Stimulated activated CD8-positive, alpha-beta memory T cell treated with anti-CD3 and anti-CD28 coated beads, Interleukin-12 subunit alpha, Interleukin-12 subunit beta, amount 100 ng/mL, for 24 hours (primary cell): ENCODE data around the gene STK24.

Experiments
- DNase-seq: peaks from one replicate; pipeline ENCODE4 v3.0.0-alpha.2; 2020; ENCODE audit errors: extremely low read depth

STK24 gene

GRCh38 chr13:98451676-98452470 lies 125.0 kb downstream of the STK24 start:
- no peak for DNase-seq

DNA sequence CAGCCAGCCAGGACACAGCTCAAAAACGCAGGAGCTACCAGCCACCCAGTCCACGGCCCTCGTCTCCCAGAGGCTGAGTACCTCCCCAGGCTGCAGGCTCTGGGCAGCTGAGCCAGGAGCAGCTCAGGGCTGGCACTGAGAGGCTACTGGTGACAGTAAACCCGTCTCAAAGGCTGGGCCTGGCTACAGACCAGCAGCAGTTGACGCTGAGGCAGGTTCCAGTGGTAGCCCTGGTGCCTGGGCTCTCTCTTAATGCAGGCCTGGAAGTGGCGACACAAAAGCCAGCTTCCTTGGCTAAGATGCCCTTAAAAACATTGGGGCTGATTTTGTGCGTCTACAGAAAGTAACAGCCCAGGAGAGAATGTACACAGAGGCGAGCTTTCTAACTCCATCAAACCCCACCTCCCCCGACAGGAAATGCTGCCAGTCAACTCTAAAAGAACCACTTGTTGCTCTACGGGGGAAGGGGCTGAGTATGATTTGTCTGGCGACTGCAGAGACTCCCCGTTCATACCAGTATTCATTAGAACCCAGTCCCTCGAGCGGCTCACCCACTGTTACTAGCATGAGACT lies 126.3 kb downstream of the STK24 start:
- no peak for DNase-seq

DNA sequence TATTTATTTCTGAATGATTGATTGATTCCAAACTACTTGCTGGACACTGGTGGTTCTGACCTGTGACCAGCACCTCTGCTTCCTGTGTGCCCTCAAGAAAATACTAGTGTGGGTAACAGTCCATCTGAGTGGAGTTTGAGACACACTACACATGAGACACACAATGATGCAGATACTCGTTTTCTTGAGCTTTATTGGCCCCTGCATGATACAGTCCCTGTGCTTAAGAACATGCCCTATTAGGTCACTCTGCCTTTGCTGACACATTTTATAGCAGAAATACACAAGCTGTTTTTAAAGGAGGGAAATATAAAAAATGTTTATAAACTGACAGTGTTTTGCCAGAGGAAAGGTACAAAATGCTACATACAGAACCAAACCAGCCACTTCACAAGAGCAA lies 126.9 kb downstream of the STK24 start:
- no peak for DNase-seq

DNA sequence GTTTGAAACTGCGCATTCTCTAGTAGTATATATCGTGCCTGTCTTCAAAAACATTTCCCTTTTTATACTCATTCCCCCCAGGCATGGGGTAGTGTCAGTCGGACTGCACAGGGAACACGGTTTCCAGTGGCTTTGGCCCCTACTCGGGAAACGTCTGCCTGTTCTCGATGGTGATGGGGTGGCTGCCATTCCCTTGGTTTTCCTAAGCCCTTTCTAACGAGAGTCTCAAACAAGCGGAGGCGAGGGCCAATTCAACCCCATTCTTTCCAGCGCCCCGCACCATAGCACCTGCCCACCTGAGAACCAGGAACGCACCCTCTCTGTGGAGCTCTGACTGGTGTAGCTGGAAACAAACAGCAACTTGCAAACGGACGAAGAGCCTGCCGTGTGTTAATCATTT lies 127.6 kb downstream of the STK24 start:
- DNase-seq: no peak

- no peak for DNase-seq
Measured at GRCh38 chr13:98448642-98448928, 128.3 kb downstream of the STK24 start.

GRCh38 chr13:98447881-98448641 lies 128.8 kb downstream of the STK24 start:
- DNase-seq: no peak

DNA sequence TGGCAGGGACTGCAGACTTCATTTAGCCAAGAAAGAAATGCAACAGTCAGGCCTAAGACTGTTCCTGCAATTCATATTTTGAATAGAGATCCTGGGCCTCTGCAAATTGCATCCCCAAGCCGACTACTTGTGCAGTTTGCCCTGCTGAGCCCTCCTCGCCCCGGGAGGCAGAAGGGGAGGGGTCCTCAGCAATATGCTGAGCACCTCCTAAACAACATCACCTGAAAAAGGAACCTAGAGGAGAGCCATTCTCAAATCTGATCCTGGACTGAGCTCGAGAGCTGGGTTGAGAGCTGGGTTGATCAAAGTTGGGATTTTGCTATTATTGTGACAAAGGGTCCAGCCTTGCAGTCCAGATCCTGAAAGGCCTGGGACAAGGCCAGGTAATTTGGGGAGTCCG lies 129.8 kb downstream of the STK24 start:
- no peak for DNase-seq

- no peak for DNase-seq
Measured at GRCh38 chr13:98446234-98446621, 130.7 kb downstream of the STK24 start.

DNA sequence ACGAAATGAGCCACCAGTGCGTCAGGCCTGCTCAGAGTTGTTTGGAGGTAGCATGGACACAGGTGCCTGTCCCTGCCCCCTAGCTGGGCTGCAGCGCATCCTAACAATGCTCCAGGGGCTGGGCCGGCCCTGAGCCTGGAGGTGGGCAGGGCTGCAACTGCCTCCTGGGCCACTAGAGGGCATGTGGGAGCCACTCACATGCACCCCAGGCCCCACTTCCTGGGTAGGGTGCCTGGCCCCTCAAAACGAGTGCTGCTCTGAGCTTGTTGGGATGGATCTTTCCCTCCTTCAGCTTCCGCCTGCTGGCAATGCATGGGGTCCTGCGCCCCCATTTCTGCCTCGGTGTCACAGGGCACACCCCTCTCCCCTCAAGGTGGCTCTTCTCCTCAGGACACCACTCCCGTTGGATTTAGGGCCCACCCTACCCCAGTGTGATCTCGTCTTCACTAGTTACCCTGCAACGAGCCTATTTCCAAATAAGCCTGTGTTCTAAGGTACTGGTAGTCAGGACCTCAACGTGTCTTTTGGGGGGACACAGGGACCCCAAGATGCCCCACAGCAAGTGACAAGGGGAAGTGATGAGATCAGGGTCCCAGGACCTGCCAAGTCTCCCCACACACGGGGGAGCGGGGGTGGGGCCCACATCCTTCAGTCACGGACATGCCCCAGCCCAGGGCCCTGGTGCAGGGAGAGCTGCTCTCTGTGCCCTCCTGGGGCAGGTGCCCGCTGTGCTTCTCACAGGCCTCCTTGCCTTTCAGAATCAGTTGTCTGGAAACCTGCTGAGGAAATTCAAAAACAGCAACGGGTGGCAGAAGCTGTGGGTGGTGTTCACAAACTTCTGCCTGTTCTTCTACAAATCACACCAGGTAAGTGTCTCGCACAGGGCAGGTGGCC lies 131.3 kb downstream of the STK24 start:
- peak; percentile 41 for DNase-seq

- DNase-seq: no peak
Measured at GRCh38 chr13:98444381-98444780, 132.5 kb downstream of the STK24 start.

DNA sequence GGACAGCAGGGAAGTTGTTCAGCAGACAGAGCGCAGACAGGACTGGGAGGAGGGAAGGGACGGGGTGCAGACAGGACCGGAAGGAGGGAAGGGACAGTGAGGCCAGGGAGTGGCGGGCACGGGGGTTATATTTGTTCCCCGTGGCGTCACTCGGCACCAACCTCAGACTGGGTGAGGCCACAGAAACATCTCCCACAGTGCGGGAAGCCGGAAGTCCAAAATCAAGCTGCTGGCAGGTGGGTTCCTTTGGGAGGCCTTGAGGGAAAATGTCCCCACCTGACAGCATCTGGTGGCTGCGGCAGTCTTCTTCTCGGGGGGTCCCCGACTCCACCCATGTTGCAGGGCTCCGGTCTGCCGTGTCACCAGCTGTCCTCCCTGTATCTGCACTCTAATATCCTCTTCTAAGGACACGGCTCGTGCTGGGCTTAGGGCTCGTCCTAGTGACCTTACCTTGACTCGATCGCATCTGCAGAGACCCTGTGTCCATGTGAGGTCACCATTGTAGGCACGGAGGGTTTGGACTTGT lies 133.0 kb downstream of the STK24 start:
- no peak for DNase-seq

- DNase-seq: no peak
Measured at GRCh38 chr13:98443329-98443728, 133.6 kb downstream of the STK24 start.

DNA sequence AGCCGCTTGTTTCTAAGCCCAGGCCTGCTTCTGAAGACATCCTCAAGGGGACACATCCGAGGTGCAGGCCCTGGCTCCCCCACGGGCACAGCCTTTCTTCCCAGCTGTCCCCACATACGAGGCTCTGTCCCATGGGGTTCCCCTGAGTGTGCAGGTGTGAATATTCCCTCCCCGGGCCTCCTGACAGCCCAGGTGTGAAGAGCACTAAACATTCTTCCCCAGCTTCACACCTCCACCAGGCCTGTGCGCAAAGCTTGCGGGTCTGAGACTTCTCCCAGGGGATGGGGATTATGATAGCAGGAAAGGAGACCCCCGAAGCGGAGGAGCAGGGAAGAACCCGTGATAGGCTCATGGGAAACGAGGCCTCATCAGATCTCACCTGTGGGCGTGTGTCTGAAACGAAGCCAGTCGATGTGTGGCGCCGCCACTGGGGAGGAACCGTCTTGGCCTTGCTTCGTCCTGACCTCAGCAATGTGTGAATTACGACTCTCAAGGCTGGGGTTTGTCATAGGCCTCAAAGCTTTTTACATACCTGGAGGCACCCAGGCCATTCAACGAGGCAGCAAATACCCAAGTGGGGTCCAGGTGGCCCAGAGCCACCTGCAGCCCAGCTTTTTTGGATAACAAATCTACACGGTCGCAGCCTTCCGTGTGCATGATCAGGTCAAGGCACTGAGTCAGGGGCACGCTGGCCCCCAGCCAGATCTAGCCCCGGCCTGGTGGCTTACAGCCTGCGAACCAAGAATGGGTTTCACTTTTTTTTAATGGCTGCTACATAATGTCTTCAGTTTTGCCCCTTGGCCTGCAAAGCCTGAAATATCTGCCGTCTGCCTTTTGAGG lies 134.3 kb downstream of the STK24 start:
- DNase-seq: no peak

DNA sequence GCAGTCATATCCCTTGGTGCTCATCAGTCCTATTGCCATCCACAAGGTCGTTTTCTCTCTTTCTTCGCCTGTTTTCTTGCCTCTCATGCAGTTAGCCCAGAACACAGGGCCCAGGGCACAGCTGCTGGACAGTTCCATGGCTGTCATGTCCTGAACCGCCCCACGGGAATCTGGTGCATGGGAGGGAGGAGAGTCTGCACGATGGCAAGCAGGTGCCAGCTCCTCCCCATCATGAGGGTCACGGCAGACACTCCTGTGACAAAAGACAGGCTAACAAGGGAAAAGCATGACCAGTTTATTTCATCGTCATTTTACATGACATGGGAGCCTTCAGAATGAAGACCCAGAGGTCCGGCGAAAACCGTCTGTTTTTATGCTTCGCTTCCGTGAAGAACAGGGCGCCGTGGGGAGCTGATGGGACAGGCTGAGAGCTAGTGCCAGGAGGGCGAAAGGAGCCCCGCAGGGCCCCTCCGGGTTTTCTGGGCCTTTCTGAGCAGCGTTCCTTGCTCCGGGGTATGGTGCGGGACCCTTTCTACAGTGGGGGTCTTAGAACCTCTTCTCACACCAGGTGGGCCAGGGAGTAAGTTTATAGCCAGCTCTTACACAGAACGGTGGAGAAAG lies 135.7 kb downstream of the STK24 start:
- DNase-seq: no peak

GRCh38 chr13:98440390-98441055 lies 136.4 kb downstream of the STK24 start:
- no peak for DNase-seq

GRCh38 chr13:98439896-98440295 lies 137.0 kb downstream of the STK24 start:
- DNase-seq: no peak

DNA sequence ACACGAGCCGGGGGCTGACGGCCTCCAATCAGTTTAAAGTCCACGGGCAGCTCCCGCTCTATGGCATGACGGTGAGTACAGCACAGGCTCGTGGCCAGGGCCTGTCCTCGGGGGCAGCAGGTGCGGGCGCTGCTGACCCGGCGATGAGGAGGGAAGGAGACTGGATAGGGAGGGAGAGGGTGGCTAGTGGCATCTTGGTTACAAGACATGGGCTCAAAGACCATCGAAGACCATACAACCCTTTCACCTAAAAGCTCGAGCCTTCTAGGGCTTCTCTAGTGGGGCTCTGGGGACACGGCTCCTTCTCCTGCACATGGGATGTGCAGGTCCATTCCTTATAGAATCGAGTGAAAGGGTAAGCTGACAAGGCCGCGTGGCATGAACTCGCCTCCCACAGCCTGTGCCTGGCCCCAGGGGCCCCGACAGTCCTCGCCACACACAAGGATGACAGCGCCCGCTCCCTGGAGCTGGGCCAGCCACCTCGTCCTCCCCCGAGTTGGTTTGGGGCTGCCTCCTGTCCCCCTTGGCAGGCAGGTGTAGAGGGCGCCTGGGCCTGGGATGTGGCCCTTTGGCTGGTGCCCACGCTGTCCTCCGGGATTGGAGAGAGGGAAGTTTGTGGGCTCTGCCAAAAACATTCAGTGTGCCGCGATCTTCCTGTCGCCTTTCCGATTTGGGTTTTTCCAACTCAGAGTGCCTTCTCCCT lies 137.6 kb downstream of the STK24 start:
- no peak for DNase-seq

GRCh38 chr13:98438246-98439125 lies 138.4 kb downstream of the STK24 start:
- no peak for DNase-seq
